Measurements from ENCODE around the gene SH3PXD2A. TPM values are rescaled to one million over a fixed set of nuclear protein-coding genes. Genes with fewer than 3 reads are reported as not detected.
A peak's percentile ranks its signal among the peaks of the same experiment; 100 is the strongest.

The SH3PXD2A gene
- total RNA-seq, 4 donors from 2014 or later = 9.4 to 20.6 (median 11.2) TPM

DNA sequence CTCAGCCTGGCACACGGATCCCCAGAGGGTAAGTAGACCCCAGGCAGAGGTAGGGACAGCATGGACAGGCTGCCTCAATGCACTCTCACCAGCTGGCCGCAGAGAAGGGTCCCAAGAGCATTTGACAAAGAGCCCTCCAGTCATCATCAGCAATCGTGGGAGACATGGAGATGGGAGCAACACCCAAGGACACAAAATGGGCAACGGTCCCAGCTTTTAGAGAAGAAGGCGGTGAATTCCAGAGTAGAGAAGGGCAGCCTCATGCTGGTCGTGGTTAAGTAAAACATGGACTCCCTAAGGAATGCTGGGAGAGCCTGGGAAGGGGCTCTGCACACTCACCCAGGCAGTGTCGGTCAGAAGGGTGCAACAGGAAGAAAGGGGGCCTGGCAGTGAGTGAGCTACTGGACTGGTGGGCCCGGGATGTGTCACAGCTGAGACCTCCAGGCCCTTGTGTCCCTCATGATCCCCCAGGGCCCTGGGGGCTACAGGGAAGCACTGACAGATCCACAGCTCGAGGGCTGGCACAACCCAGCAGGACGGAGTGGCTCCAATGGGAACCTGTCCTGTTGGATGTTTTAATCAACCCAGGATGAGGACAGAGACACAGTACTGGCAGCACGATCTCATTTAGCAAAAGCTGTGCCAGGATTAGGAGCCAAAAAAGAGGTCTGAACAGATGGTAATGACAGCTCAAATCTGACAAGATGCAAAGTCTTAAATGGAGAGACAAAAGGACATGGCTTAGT lies 214.8 kb downstream of the SH3PXD2A start:
- intact Hi-C loops (cut with DNase I) = no loop called here
- Histone ChIP-seq H3K27me3 (no peaks in the 10 kb centered on the region), H3K27ac (no peak overlapping the region), H3K36me3 (no peaks in the 10 kb centered on the region), H3K9me3 (no peaks in the 10 kb centered on the region), H3K4me1 (peaks cover 22 to 32% of the 10 kb centered on the region in 2 donors), H3K4me3 (replicated peaks in 1 of 3) (no peak overlapping the region)
- 70 to 73% methylated on average over 11 of the region's 11 CpGs for WGBS, 2 donors
- TF ChIP-seq POLR2A (IDR thresholded peaks at IDR 0.05) (no peak), CTCF (IDR thresholded peaks at IDR 0.05) (no peak)
- DNase-seq = no peak

DNA sequence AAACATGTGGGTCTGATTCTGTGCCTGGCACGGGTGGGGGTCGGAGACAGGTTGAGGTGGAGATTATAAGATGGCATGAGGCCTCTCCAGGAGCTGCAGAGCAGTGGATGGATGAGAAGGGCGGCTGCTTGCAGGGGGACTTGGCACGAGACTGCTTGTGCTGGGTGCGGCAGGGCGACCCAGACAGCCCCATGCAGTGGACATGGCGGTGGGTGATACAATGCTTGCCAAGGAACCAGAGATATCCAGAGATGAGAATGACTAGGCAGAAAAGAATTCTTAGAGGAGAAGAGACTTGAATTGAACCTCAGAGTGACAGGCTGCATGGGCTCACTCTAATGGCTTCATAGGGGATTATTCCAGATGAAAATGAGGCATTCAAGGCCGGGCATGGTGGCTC lies 216.4 kb downstream of the SH3PXD2A start:
- H3K9me3 ChIP-seq = no peaks in the 10 kb centered on the region
- intact Hi-C loops (cut with DNase I) = no loop called here
- peaks cover 22 to 38% of the 10 kb centered on the region in 2 donors for H3K4me1 ChIP-seq
- H3K36me3 ChIP-seq = no peaks in the 10 kb centered on the region
- no peak for DNase-seq
- TF ChIP-seq POLR2A (IDR thresholded peaks at IDR 0.05) (no peak), CTCF (IDR thresholded peaks at IDR 0.05) (no peak)
- 84 to 93% methylated on average over 8 of the region's 8 CpGs for WGBS, 2 donors
- no peaks in the 10 kb centered on the region for H3K27me3 ChIP-seq
- H3K4me3 ChIP-seq (replicated peaks in 1 of 3) = no peak overlapping the region
- H3K27ac ChIP-seq = peak overlapping the region in 2 of 3 donors; percentile 82 to 86

DNA sequence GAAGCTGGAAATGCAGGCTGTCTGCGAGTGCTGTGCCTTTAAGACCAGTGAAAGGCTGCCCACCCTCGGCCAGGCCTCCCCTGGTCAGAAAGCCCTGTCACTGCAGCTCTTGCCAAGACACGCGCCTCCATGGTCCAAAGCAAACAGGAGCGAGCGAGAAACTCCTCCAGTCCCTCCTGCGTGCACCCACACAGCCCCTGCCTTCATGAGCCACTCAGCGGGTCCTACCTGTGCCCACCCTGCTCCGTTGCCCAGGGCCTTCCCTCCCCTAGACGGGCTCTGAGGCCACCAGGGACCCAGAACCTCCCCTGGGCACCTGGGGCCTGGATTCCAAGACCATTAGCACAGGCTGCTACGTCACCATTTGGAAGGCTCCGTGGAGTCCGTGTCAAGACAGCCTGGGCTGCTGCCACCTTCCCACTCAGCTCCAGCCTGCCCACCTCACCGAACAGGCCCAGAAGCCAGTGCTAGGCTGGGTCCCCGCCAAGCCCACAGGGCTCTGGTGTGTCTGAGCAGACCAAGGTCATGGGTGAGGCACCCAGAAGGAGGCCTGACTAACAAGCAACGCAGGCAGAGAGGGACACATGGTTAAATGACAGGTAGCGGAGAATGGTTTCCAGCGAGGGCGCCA lies 217.3 kb downstream of the SH3PXD2A start:
- WGBS, 2 donors = 26 to 30% methylated on average over 10 to 12 of the region's 19 CpGs
- intact Hi-C loops (cut with DNase I) = no loop called here
- peak overlapping the region; percentile 57 to 86 (median 82) for H3K27ac ChIP-seq
- H3K4me3 ChIP-seq (replicated peaks in 1 of 3) = no peak overlapping the region
- TF ChIP-seq CTCF (IDR thresholded peaks at IDR 0.05) (no peak), POLR2A (IDR thresholded peaks at IDR 0.05) (no peak)
- no peaks in the 10 kb centered on the region for H3K36me3 ChIP-seq
- H3K9me3 ChIP-seq = no peaks in the 10 kb centered on the region
- H3K4me1 ChIP-seq = peaks cover 22 to 38% of the 10 kb centered on the region in 2 donors
- DNase-seq = peak; percentile 98 to 99
- no peaks in the 10 kb centered on the region for H3K27me3 ChIP-seq

- Histone ChIP-seq H3K4me1 (peaks cover 22 to 38% of the 10 kb centered on the region in 2 donors), H3K27ac (peak overlapping the region; percentile 57 to 86 (median 82)), H3K27me3 (no peaks in the 10 kb centered on the region), H3K4me3 (replicated peaks in 1 of 3) (no peak overlapping the region), H3K9me3 (no peaks in the 10 kb centered on the region), H3K36me3 (no peaks in the 10 kb centered on the region)
- intact Hi-C loops (cut with DNase I) = no loop called here
- 37 to 78% methylated on average over 2 to 10 of the region's 10 CpGs for WGBS, 2 donors
- no peak for DNase-seq
- TF ChIP-seq POLR2A (IDR thresholded peaks at IDR 0.05) (no peak), CTCF (IDR thresholded peaks at IDR 0.05) (no peak)
Measured at GRCh38 chr10:103637011-103637410, 218.4 kb downstream of the SH3PXD2A start.

- TF ChIP-seq POLR2A (IDR thresholded peaks at IDR 0.05) (no peak), CTCF (IDR thresholded peaks at IDR 0.05) (no peak)
- intact Hi-C loops (cut with DNase I) = no loop called here
- Histone ChIP-seq H3K36me3 (no peaks in the 10 kb centered on the region), H3K27ac (peak overlapping the region in 1 of 3 donors; percentile 57), H3K9me3 (no peaks in the 10 kb centered on the region), H3K27me3 (no peaks in the 10 kb centered on the region), H3K4me3 (replicated peaks in 1 of 3) (no peak overlapping the region), H3K4me1 (peaks cover 22 to 38% of the 10 kb centered on the region in 2 donors)
- WGBS, 2 donors = 66 to 86% methylated on average over 5 of the region's 5 CpGs
- no peak for DNase-seq
Measured at GRCh38 chr10:103636492-103636891, 218.9 kb downstream of the SH3PXD2A start.
